ENCODE data around the gene RHOT2.

The RHOT2 gene

DNA sequence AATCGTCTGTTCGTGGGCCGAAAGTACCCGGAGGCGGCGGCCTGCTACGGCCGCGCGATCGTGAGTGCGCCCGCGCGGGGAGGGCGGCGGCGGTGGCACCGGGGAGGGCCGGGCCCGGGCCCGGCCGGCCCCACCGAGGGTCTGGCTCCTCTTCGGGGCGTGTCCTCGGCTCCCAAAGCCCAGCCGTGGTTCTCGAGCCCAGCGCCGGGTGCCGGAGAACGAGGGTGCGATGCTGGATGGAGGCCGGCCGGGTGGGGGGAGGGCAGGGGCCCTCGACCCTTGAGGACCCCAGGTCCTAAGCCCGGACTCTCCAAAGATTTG, 12.7 kb downstream of the RHOT2 start:
- in situ Hi-C loops (cut with HindIII; ENCODE audit: low pct_ligation_motif_present, low sequenced_read_pairs), result no loop called here
- Histone ChIP-seq H3K27ac (peak overlapping the region; percentile 59), H3K36me3 (replicated peaks) (peaks cover 20% of the 10 kb centered on the region), H3K4me3 (ENCODE audit: low read depth, low read length) (peak overlapping the region; percentile 72), H3K27me3 (replicated peaks) (no peaks in the 10 kb centered on the region)
- no peak for DNase-seq
- TF ChIP-seq, protein P1, sequence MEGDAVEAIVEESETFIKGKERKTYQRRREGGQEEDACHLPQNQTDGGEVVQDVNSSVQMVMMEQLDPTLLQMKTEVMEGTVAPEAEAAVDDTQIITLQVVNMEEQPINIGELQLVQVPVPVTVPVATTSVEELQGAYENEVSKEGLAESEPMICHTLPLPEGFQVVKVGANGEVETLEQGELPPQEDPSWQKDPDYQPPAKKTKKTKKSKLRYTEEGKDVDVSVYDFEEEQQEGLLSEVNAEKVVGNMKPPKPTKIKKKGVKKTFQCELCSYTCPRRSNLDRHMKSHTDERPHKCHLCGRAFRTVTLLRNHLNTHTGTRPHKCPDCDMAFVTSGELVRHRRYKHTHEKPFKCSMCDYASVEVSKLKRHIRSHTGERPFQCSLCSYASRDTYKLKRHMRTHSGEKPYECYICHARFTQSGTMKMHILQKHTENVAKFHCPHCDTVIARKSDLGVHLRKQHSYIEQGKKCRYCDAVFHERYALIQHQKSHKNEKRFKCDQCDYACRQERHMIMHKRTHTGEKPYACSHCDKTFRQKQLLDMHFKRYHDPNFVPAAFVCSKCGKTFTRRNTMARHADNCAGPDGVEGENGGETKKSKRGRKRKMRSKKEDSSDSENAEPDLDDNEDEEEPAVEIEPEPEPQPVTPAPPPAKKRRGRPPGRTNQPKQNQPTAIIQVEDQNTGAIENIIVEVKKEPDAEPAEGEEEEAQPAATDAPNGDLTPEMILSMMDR (IDR thresholded peaks at IDR 0.05; ENCODE audit: low read depth, low read length, missing control alignments), result no peak

DNA sequence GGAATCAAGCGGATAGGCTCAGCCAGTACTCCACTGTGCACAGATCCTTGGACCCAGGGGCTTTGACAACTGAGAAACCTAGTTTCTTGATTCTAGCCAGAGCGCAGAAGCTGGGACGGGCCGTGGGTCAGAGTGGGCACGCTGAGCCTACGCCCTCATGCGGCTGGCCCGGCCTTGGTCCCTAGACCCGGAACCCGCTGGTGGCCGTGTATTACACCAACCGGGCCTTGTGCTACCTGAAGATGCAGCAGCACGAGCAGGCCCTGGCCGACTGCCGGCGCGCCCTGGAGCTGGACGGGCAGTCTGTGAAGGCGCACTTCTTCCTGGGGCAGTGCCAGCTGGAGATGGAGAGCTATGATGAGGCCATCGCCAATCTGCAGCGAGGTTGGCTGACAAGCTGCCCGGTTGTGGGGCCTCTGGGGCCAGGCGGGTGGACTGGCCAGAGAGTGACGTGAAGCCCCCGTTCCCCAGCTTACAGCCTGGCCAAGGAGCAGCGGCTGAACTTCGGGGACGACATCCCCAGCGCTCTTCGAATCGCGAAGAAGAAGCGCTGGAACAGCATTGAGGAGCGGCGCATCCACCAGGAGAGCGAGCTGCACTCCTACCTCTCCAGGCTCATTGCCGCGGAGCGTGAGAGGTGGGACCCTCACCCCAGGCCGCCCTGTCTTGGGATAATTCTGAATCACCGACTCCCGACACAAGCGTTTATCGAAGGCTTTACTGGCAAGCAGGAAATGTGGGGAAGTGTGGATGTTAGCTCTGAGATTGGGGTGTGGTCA, 13.2 kb downstream of the RHOT2 start:
- Histone ChIP-seq H3K27me3 (replicated peaks) (no peaks in the 10 kb centered on the region), H3K27ac (peak overlapping the region; percentile 59), H3K4me3 (ENCODE audit: low read depth, low read length) (peak overlapping the region; percentile 72), H3K36me3 (replicated peaks) (peaks cover 20% of the 10 kb centered on the region)
- in situ Hi-C loops (cut with HindIII; ENCODE audit: low pct_ligation_motif_present, low sequenced_read_pairs), result no loop called here
- TF ChIP-seq, protein P1 (IDR thresholded peaks at IDR 0.05; ENCODE audit: low read depth, low read length, missing control alignments), result peak; percentile 23
- DNase-seq, result no peak

DNA sequence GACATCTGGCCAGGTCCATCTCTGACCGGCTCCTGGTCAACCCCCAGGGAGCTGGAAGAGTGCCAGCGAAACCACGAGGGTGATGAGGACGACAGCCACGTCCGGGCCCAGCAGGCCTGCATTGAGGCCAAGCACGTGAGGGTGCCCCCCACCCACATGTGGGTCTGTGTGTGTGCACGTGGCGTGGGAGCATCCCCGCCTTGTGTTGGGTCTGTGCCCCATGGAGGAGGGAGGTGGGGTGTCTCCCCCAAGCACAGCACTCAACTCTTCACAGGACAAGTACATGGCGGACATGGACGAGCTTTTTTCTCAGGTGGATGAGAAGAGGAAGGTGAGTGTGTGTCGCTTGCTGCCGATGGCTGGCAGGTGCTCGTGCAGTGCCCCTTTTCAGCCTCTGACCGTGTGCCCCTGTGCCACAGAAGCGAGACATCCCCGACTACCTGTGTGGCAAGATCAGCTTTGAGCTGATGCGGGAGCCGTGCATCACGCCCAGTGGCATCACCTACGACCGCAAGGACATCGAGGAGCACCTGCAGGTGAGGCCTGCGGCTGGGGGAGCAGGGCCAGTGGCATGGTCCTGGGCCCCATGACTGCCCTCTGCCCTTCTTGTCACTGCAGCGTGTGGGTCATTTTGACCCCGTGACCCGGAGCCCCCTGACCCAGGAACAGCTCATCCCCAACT, 14.0 kb downstream of the RHOT2 start:
- in situ Hi-C loops (cut with HindIII; ENCODE audit: low pct_ligation_motif_present, low sequenced_read_pairs), result no loop called here
- DNase-seq, result no peak
- H3K27ac ChIP-seq, result no peak overlapping the region
- peak overlapping the region; percentile 22 for H3K4me3 ChIP-seq (ENCODE audit: low read depth, low read length)
- peaks cover 24% of the 10 kb centered on the region for H3K36me3 ChIP-seq (replicated peaks)
- TF ChIP-seq, protein P1 (IDR thresholded peaks at IDR 0.05; ENCODE audit: low read depth, low read length, missing control alignments), result no peak
- H3K27me3 ChIP-seq (replicated peaks), result no peaks in the 10 kb centered on the region

DNA sequence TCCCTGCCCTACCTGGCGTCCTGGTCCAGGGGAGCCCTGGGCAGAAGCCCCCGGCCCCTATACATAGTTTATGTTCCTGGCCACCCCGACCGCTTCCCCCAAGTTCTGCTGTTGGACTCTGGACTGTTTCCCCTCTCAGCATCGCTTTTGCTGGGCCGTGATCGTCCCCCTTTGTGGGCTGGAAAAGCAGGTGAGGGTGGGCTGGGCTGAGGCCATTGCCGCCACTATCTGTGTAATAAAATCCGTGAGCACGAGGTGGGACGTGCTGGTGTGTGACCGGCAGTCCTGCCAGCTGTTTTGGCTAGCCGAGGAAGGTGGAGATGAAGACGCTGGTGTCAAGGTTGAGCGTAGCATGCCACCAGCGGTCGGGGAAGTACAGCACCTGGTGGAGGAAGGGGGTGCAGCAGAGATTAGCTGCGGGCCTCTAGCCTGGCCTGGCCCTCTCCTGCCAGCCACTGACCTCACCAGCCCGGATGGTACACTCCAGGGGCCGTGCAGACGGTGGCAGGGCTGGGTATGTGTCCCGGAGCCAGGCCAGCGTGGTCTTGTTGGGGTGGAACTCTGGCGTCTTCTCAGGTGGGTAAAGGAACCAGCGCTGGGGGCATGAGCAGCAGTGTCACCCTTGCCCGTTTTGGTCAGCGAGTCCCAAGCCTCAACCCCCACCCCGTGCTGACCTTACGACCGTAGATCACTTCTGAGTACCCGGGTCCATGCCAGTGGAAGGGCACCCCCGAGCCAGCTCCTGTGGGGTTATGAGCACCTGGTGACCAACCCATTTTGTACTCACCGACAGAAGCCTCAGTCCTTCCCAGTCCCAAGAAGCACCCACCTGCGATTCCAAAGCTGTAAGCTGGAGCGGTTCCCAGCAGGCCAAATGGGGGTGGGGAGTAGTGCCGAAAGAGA, 14.8 kb downstream of the RHOT2 start:
- in situ Hi-C loops (cut with HindIII; ENCODE audit: low pct_ligation_motif_present, low sequenced_read_pairs), result no loop called here
- DNase-seq, result no peak
- peaks cover 25% of the 10 kb centered on the region for H3K36me3 ChIP-seq (replicated peaks)

DNA sequence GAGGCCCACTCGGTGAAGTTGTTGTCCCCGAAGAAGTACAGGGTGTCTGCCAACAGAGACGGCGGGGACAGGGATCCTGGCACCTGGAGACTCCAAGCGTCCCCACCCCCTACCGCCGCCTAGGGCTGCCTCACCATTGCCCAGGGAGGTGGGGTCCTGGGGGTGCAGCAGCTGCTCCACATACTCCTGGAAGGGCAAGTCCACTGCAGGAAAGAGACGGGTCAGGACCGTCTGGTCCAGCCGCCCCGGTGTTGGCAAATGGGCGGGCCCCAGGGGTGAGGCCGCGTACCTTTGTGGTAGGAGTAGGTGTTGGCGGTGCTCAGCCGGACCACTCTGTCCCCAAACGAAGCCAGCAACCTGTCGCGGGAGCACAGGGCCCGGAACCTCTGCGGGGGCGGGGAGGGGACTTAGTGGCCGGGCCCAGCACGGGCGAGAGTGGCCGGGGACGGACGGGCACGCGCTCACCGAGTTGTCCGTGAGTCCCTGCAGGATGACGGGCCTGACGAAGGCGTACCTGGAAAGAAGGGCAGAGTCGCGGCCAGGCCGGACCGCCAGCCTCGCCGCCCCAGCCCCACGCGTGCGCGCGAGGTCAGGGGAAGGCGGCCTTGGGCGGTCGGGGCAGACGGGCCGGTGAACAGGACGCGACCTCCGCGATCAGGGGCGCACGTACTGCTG, 15.6 kb downstream of the RHOT2 start:
- TF ChIP-seq, protein P1 (IDR thresholded peaks at IDR 0.05; ENCODE audit: low read depth, low read length, missing control alignments), result no peak
- Histone ChIP-seq H3K27me3 (replicated peaks) (no peaks in the 10 kb centered on the region), H3K27ac (peak overlapping the region; percentile 24), H3K36me3 (replicated peaks) (peaks cover 25% of the 10 kb centered on the region), H3K4me3 (ENCODE audit: low read depth, low read length) (peak overlapping the region; percentile 60)
- DNase-seq, result no peak
- in situ Hi-C loops (cut with HindIII; ENCODE audit: low pct_ligation_motif_present, low sequenced_read_pairs), result no loop called here

More for the DNA sequence above, 14.8 kb downstream of the RHOT2 start:
- TF ChIP-seq, protein P1 (IDR thresholded peaks at IDR 0.05; ENCODE audit: low read depth, low read length, missing control alignments), result no peak
- no peak overlapping the region for H3K27ac ChIP-seq
- peak overlapping the region; percentile 60 for H3K4me3 ChIP-seq (ENCODE audit: low read depth, low read length)
- H3K27me3 ChIP-seq (replicated peaks), result no peaks in the 10 kb centered on the region

Data from brain microvascular endothelial cell (primary cell).